Stimulated activated CD4-positive, alpha-beta T cell treated with anti-CD3 and anti-CD28 coated beads, Interleukin-4, amount 100 ng/mL, for 48 hours (primary cell): ENCODE measurements around the gene IER3.
"Not testable (repeated sequence)": the region's sequence is repeated elsewhere in the genome, so short reads cannot be mapped to it uniquely, and the experiment has no call there.

Experiments used
- DNase-seq, 2 donors: peaks; one replicate each; pipeline ENCODE4 v3.0.0-alpha.2; 2020; ENCODE audit warnings: low read depth in 2 of 2

IER3 gene

GRCh38 chr6:30723843-30724741 lies 20.3 kb downstream of the IER3 start:
- DNase-seq: not testable (repeated sequence)

GRCh38 chr6:30723159-30723842 lies 21.0 kb downstream of the IER3 start:
- DNase-seq: not testable (repeated sequence)

GRCh38 chr6:30722280-30723112 lies 21.9 kb downstream of the IER3 start:
- peak; percentile 76 to 85 for DNase-seq

GRCh38 chr6:30722025-30722279 lies 22.4 kb downstream of the IER3 start:
- not testable (repeated sequence) for DNase-seq

GRCh38 chr6:30721198-30722024 lies 22.9 kb downstream of the IER3 start:
- DNase-seq: peak; percentile 96 to 97

- DNase-seq: peak in 1 of 2 donors; percentile 56
Measured at GRCh38 chr6:30720738-30721197, 23.6 kb downstream of the IER3 start.

- peak; percentile 93 to 94 for DNase-seq
Measured at GRCh38 chr6:30719791-30720737, 24.3 kb downstream of the IER3 start, which contains the start of gene TUBB. TSS of gene TUBB (plus strand) at chr6:30720352. CDS start at chr6:30720507, 155 bp downstream.

GRCh38 chr6:30719356-30719755 lies 25.0 kb downstream of the IER3 start:
- DNase-seq: no peak

GRCh38 chr6:30717845-30718720 lies 26.3 kb downstream of the IER3 start:
- DNase-seq: not testable (repeated sequence)

- peak; percentile 96 to 99 for DNase-seq
Measured at GRCh38 chr6:30717129-30717844, 27.1 kb downstream of the IER3 start, which contains the start of gene MDC1. TSS of gene MDC1 (minus strand) at chr6:30717281. CDS start at chr6:30715175, 2,106 bp downstream.

GRCh38 chr6:30716879-30717128 lies 27.5 kb downstream of the IER3 start:
- no peak for DNase-seq

GRCh38 chr6:30714263-30714662 lies 30.1 kb downstream of the IER3 start:
- no peak for DNase-seq

- DNase-seq: no peak
Measured at GRCh38 chr6:30712441-30712945, 31.9 kb downstream of the IER3 start.

- DNase-seq: no peak
Measured at GRCh38 chr6:30711758-30712380, 32.5 kb downstream of the IER3 start.

- no peak for DNase-seq
Measured at GRCh38 chr6:30709101-30709868, 35.1 kb downstream of the IER3 start.

GRCh38 chr6:30707281-30707850 lies 37.0 kb downstream of the IER3 start:
- DNase-seq: no peak

- DNase-seq: no peak
Measured at GRCh38 chr6:30705620-30706019, 38.7 kb downstream of the IER3 start.
